ENCODE measurements around the gene SERINC5.
"Not testable (repeated sequence)": the region's sequence is repeated elsewhere in the genome, so short reads cannot be mapped to it uniquely, and the experiment has no call there.

SERINC5 gene

DNA sequence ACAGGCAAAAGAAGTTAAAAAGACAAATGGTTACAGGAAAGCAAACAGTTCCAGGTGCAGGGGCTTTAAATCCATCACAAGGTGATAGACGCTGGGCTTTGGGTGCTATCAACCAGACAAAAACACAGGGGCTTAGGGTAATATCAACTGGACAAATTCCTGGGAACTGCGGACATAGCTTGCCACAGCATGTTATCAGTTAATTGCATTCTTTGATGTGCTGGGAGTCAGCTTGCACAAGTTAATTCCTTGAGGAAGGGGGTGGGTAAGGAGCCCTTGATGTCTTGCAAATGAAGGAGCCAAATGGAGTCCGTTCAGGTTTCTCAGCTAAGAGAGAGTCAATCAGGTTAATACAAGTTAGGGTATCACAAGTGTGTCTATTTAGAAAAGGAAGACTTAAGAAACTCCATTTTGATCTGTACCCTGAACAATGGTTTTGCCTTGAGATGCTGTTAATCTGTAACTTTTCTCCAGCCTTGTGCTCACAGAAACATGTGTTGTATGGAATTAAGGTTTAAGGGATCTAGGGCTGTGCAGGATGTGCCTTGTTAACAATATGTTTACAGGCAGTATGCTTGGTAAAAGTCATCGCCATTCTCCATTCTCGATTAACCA is 144.4 kb downstream of the SERINC5 start:
- in situ Hi-C loops (cut with MboI; ENCODE audit: low sequenced_read_pairs): not testable (repeated sequence)

DNA sequence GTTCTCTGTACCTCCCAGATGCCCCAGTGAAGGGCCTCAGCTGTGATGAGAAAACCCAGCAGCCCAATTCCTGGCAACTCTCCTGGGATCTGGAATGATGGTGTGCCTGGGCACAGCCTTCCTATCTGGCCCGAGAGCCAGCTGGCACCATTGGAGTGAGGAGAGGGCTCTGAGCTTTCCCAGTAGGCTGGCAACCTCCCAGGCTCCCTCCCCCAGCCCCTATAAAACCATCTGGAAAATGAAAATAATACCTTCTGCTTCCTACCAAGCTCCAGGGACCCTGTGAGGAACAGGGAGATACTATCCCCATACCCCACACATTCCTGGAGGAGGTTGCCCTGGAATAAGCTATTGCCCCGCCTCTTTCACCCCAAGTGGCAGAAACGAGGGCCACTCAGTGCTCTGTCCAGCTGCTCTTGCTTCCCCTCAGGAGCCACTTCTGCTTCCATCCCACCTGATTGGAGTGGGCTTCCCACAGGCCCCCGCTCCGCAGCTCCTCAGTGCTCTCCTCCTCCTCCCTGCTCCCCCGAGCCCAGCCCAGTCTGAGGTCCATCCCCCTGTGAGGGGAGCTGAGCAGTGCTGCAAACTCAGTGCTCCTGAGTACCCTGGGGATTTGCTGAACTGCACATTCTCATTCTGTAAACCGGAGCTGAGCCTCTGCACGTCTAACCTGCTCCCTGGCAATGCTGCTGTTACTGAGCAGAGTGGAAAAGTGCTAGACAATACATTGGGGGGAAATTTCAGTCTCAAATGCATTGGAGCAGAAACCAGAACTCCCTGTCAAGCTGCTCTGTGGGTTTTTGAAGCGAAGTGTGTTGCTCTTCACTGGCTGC is 146.0 kb downstream of the SERINC5 start:
- in situ Hi-C loops (cut with MboI; ENCODE audit: low sequenced_read_pairs): loop anchor here (10.0 kb wide), 1 partner anchor 195 kb away; no protein-coding TSS in a partner anchor

DNA sequence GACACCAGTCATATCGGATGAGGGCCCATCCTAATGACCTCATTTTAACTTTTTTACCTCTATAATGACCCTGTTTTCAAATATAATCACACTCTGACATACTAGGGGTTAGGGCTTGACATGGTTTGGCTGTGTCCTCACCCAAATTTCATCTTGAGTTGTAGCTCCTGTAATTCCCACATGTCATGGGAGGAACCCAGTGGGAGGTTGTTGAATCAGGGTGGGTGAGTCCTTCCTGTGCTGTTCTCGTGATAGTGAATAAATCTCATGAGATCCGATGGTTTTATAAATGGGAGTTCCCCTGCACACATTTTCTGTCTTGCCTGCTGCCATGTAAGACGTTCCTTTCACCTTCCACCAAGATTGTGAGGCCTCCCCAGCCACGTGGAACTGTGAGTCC is 148.9 kb downstream of the SERINC5 start:
- in situ Hi-C loops (cut with MboI; ENCODE audit: low sequenced_read_pairs): loop anchor here (10.0 kb wide), 1 partner anchor 198 kb away; no protein-coding TSS in a partner anchor

DNA sequence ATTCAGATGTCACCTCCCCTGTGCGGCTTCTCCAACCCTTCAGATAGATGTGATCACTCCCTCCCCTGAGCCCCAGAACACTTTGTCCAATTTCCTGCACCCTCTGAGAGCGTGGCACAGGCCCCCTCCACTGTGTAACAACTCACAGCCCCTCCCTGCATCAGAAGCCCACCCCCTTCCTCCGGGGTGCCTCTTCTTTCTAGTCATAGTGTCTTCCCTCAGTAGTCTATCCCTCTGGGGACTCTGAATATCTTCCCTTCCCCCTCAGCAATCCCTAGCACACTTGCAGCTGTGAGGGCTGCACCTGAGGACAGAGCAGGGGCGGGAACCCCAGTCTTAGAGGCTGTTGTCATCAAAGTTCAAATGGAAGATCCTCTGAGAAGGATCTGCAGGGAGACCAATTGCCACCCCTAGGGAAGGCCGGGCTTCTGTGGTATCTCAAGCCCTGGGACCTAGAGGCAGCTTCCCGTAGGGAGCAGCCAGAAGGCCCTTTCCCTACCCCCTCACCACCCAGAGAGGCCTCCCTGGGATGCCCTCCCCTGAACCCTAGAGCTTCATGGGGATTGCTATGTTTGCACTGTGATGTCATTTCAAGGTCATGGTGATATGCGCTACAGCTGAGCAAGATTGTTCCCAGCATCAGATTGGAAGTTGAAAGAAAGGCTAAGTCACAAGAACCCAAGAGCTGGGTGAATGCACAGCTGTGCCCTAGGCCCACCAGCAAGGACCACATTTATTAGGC is 150.0 kb downstream of the SERINC5 start:
- in situ Hi-C loops (cut with MboI; ENCODE audit: low sequenced_read_pairs): loop anchor here (10.0 kb wide), 1 partner anchor 199 kb away; no protein-coding TSS in a partner anchor

DNA sequence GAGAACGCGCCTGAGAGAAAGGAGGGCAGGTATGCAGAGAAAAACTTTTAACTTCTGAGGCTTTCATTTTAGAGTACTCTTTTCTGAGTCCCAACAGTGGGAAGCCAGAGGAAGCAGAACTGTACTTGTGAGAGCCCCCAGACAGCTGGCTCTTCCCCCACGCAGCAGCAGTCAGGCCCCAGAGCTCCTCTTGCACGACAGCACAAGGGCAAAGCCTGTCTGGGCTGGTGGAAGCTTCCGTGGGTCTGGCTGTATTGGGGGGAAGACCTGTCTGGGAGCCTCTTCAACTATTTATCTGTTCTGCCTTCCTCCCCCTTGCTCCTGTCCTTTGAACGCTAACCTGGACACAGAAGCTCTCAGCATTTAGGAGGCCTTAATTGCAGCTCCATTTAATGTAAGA is 152.5 kb downstream of the SERINC5 start:
- in situ Hi-C loops (cut with MboI; ENCODE audit: low sequenced_read_pairs): loop anchor here (10.0 kb wide), 1 partner anchor 201 kb away; no protein-coding TSS in a partner anchor

DNA sequence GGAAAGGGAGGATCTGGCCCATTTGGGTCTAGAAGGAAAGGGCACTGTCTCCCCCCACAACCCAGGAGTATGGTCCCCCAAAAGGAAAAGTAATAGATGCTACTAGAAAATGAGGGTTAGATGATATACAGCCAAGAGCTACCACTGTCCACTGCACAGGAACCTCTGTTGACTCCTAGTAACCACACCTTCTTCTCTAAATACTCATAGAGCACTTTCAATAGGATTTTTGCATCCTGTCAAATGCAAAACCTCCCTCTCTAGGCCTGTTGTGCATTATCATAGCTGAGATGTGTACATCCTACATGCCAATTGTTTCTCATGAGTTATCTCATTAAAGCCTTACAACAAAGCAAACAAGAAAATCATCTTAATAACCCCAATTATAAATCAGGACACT is 153.9 kb downstream of the SERINC5 start:
- in situ Hi-C loops (cut with MboI; ENCODE audit: low sequenced_read_pairs): loop anchor here (10.0 kb wide), 1 partner anchor 203 kb away; no protein-coding TSS in a partner anchor

DNA sequence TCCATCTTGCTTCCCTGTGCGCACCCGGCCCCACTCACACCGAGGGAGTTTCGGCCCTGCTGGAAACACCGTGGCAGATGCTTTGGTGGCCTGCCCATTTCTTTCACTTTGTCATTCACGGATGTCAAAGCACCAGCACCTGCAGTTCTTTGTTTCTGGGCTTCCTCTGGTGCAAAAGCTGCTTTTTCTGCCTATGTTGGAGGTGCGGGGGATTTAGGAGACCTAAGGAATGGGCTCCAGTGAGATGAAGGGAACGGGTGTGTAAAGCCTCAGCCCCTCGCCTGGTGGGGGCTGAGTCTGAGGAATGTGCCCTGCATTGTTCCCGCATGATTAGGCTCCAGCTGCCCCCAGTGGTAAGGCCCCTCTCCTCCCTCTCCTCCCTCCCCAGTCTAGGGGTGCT is 158.4 kb downstream of the SERINC5 start:
- in situ Hi-C loops (cut with MboI; ENCODE audit: low sequenced_read_pairs): loop anchor here (25.0 kb wide), 1 partner anchor 565 kb away; the partner anchor contains the start of genes DHFR and MSH3

DNA sequence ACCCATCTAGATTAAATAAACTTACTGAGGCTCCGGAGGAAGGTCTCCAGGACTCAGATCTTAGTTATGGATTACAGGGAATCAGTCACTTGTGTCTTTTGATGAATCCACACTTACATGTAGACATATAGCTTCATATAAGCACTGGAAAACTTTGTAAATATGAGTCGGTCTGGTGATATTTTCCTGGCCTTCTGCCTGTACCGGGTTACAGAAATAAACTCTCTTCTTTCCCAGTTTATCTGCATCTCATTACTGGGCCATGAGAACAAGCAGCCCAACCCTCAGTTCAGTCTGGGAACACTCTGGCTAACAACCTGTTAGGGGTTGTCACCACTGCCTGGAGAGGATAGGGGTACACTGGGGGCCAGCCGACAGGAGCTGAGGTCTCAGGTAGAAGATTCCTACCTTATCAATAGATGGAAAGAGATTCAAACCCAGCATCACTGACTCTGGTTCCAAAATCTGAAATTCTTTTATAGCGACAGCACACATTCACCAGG is 161.6 kb downstream of the SERINC5 start:
- in situ Hi-C loops (cut with MboI; ENCODE audit: low sequenced_read_pairs): loop anchor here (25.0 kb wide), 1 partner anchor 568 kb away; the partner anchor contains the start of genes DHFR and MSH3

DNA sequence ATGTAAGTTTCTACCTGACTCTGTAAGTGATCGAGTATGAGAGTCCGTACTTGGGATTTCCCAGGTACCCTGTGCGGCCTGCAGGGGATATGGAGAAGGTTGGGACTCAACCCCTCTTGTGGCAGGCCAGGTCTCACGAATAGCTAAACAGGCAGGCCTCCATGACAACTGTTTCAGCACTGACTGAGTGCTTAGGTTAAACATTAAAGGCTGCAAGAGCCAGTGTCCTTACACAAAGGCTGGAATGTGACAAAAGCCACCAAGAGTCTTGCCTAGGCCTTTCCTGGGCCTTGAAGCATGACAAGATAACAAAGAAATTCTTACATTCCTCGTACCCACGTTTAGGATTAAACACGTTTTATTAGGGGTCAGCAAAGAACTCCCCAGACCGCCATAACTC is 162.1 kb downstream of the SERINC5 start:
- in situ Hi-C loops (cut with MboI; ENCODE audit: low sequenced_read_pairs): loop anchor here (25.0 kb wide), 1 partner anchor 569 kb away; the partner anchor contains the start of genes DHFR and MSH3

DNA sequence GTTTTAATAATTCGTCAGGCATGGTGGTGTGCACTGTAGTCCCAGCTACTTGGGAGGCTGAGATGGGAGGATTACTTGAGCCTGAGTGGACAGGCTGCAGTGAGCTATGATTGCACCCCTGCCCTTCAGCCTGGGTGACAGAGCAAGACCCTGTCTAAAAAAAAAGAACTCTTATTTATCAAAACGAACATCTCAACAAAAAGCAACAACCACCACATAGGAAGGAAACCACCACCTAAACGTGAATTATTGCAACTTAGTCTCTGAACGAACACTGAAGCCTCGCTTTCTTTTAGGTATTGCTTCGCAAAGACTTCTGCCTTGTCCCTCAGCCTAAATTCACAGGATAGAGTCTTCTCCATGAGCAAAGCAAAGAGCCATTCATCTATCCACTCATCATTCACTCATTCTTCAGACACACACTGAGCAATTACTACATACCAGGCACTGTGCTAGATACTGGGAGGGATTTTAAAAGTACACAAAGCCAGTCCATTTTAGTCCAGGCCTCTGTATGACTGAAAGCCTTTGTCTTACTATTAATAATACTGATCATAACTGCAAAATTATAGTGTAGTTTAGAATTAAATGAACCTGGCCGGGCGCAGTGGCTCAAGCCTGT is 163.3 kb downstream of the SERINC5 start:
- in situ Hi-C loops (cut with MboI; ENCODE audit: low sequenced_read_pairs): loop anchor here (25.0 kb wide), 1 partner anchor 570 kb away; the partner anchor contains the start of genes DHFR and MSH3

DNA sequence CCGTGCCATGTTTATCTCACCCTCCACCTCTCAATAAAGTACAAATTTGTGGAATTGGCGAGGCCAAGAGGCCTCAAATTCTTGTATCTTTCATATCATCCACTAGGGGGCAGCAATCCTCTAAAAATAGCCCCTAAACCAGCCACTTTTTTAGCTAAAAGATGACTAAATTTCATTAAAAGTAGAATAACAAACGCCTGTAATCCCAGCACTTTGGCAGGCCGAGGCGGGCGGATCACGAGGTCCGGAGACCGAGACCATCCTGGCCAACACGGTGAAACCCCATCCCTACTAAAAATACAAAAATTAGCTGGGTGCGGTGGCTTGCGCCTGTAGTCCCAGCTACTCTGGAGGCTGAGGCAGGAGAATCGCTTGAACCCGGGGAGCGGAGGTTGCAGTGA is 164.1 kb downstream of the SERINC5 start:
- in situ Hi-C loops (cut with MboI; ENCODE audit: low sequenced_read_pairs): loop anchor here (25.0 kb wide), 1 partner anchor 571 kb away; the partner anchor contains the start of genes DHFR and MSH3

DNA sequence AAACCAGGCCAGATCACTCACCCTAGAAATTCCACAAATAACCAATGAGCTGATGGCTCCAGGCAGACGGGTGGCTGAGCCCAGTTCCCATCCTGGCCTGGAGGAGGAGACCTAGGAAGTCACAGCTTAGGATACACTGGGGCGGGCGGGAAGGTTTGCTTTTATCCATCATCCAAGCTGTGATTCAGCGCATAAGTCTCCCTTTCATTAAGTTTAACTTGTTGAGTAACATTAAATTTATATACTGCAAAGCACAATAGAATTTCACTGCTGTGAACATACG is 165.0 kb downstream of the SERINC5 start:
- in situ Hi-C loops (cut with MboI; ENCODE audit: low sequenced_read_pairs): loop anchor here (25.0 kb wide), 1 partner anchor 571 kb away; the partner anchor contains the start of genes DHFR and MSH3

DNA sequence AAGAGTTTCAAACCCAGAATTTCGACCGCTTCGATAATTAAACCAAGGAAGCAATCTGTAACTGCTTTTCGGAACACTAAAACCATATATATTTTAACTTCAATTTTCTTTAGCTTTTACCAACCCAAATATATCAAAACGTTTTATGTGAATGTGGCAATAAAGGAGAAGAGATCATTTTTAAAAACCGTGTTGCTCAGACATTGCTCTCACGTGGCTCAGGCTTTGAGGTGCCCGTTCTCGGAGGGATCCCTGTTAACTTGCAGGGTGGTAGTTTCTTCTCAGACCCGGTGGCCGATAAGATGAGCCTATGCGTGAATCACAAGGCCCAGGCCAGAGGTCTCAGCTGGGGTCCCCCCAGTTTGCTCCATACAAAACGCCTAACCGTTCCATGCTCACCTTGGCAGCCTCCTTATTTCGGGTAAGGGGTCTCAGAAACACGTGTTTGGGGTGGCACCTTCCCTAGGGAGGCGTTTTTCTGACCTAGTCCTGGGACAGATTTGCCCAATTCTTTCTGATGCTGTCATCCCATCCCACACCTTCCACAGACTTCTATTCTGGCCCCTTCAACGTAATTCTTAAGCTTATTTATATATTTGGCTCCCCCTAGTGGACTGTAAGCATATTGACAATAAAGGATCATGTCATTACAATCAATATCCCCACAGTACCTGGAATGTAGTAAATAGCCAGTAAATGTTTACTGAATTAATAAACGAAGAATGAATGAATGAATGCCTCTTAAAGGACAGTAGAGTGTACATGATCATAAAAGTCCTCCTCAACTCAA is 172.6 kb downstream of the SERINC5 start:
- in situ Hi-C loops (cut with MboI; ENCODE audit: low sequenced_read_pairs): loop anchor here (25.0 kb wide), 1 partner anchor 579 kb away; the partner anchor contains the start of genes DHFR and MSH3

DNA sequence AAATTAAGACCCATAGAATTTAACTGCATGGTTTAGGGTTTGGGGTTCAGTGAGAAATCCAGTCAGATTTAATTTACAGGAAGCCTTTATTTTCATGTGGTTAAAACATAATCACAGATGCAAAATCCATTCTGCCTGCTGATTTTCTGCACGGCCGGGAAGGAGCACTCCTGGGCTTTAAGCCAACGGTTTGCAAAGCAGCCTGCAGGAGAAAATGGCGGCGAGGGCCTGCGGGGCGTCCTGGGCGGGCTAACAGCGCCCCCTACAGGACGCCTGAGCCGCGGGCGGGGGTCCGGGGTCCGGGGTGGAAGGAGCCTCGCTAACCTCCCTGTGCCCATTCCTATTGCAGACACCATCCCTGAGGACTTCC is 173.1 kb downstream of the SERINC5 start:
- in situ Hi-C loops (cut with MboI; ENCODE audit: low sequenced_read_pairs): loop anchor here (25.0 kb wide), 1 partner anchor 580 kb away; the partner anchor contains the start of genes DHFR and MSH3

DNA sequence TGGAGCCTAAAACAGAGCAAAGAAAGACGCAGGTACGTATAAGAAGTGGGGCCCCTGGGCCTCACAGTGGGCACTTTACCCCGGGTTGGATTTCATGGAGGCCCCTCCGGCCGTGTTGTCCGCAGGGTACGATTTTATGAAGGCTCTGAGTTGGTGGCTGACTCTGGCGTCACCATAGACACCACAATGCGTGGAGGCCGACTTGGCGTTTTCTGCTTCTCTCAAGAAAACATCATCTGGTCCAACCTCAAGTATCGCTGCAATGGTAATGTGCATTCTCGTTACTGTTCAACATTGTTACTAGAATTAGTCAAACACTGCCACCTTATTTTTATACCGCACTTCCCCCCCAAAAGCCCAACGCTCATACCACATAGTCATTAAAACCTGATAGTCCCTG is 173.6 kb downstream of the SERINC5 start:
- in situ Hi-C loops (cut with MboI; ENCODE audit: low sequenced_read_pairs): loop anchor here (25.0 kb wide), 1 partner anchor 580 kb away; the partner anchor contains the start of genes DHFR and MSH3

DNA sequence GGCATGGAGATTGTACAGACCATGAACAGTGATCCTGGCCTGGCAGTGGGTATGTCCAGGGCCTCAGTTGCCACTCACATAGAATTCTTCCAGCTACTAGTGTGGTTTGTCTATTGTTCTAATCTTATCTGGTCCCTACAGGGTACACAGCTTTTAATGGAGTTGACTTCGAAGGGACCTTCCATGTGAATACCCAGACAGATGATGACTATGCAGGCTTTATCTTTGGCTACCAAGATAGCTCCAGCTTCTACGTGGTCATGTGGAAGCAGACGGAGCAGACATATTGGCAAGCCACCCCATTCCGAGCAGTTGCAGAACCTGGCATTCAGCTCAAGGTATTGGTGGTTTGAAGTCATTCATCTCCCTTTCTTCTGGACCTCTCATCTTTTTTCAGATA is 176.9 kb downstream of the SERINC5 start:
- in situ Hi-C loops (cut with MboI; ENCODE audit: low sequenced_read_pairs): loop anchor here (25.0 kb wide), 1 partner anchor 583 kb away; the partner anchor contains the start of genes DHFR and MSH3

DNA sequence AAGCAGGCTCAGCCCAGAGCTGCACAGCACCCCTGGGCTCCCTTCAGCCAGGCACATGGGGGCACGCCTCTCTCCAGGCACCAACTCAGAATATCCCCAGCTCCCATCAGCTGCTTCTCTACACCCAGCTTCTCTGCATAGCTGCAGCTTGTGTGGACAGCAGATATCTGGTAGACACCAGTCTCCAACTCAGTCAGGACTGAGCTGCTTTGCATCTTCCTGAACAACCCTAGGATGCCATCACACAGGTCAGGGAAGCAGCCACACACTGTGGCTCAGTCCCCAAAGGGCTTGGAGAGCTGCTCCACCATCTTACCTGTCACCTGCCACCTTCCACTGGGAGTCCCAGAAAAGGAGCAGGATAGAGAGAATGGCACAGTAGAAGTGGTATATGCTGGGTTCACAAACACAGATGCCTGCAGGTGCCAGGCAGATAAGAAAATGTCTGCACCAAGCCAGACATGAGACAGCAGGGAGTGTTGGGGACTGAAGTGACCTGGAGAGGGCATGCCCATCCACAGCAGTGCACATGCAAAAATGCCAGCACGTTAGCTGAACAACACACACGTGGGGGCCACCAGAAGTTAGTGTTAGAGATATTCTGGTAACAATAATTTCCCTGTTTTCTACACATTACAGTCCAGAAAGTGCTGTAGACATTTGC is 178.7 kb downstream of the SERINC5 start:
- in situ Hi-C loops (cut with MboI; ENCODE audit: low sequenced_read_pairs): loop anchor here (25.0 kb wide), 1 partner anchor 585 kb away; the partner anchor contains the start of genes DHFR and MSH3
